Ammon's horn (tissue), 1 donor: ENCODE results near the gene LDB2.

ENCODE experiments used
- DNase-seq: peaks from one replicate; pipeline ENCODE4 v3.0.0-alpha.2; 2016; ENCODE audit warnings: low spot score

The LDB2 gene

DNA sequence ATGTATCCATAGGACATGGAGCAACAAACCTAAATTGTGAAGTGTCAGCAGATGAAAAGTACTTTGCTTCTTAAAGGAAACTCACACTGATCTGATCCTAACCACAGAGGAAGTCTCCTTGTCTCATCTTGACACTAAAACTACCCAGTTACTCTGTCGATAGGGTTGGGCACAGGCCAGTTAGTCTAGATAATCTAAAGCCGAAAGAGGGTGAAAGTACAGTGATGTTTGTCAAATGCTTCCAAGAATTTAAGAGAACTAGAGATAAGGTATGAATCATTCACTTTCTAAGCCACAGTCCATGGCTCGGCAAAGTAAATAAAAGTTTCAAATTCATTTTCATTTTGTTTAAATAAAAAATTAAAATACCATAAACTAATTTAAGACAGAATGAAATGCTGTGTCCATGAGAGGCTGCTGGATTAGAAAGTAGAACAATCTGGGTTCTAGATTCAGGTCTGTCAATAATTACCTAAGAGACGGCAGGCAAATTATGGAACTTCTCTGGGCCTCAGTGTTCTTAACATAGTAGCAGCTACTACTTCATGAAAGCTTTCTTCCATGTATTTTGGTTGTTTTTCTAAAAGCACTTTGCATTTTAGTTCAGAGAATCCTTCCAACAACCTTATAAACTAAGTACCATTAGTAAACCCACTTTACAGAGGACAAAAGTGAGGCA is 176.7 kb downstream of the LDB2 start:
- DNase-seq = no peak

GRCh38 chr4:16720761-16721160 is 177.7 kb downstream of the LDB2 start:
- DNase-seq = no peak

- DNase-seq = no peak
Measured at GRCh38 chr4:16717266-16717970, 181.0 kb downstream of the LDB2 start.

DNA sequence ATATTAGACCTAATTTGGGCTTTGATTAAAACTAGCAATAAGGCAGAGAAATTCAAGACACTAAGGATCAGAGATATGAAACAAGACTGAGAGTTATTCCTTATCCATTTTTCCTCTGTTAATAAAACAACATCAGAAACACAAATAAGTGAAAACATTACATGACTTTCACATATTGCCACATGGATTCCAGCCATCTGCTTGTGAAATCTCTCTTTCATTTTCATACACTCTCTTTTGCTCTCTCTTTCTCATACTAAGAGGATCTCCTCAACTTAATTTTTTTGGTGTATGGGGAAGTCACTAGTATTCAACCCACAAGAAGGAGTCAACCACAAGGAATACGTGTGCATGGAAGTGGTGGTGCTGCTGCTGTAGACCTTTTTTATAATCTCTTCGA is 183.0 kb downstream of the LDB2 start:
- no peak for DNase-seq

GRCh38 chr4:16714191-16714590 is 184.3 kb downstream of the LDB2 start:
- no peak for DNase-seq

- DNase-seq = no peak
Measured at GRCh38 chr4:16713696-16714095, 184.7 kb downstream of the LDB2 start.

DNA sequence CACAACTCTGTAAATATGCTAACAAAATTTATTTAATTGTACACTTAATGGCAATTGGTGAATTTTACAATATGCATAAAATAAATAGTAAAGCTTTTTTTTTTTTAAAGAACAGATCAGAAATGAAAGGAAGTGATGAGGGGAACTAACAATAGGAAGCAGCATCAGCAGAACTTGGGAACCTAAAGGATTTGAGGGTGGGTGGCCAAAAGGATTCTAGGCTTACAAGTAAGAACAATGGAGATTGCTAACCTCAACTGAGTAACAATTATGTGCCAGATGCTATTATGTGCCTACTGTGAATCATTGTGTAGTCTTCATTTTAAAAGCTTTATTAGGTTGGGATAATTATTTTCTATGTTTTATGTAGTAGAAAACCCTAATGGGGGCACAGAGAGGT is 185.2 kb downstream of the LDB2 start:
- DNase-seq = no peak

DNA sequence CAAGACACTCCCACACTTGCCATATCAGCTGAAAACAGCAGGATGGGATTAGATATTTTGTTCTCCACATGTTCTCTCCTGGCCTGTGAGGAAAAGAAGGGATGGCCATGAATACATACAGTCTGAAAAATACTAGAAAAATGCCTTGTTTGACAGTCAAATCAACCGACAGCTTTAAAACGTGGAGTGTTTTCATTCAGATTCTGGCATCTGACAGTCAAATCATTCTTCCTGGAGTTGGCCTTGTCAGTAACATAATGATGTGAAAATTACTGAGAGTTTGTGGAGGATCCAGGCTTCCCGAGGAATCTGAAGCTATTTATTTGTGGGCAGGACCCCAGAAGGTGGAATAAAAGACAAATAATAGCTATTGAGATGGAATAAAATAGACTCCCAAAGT is 188.2 kb downstream of the LDB2 start:
- no peak for DNase-seq

GRCh38 chr4:16707874-16708273 is 190.6 kb downstream of the LDB2 start:
- DNase-seq = no peak

GRCh38 chr4:16706251-16706650 is 192.2 kb downstream of the LDB2 start:
- DNase-seq = no peak

DNA sequence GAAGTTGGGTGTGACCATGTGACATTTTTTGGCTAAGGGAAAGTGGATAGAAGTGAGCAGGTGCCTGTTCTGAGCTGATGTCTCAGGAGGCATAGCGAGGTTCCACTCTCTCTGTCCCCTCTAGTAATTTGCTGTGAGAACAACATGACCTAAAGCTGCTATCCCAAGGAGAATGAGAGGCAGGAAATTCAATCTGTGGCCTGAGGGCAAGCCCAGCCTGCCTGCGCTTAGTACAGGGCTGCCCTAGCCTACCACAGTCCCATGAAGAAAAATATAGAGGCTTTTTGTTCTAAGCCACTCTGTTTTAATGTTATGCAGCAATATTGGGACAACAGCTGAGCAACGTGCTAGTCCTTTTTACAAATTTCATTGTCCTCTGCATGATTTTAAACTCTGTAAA is 193.1 kb downstream of the LDB2 start:
- DNase-seq = no peak

- DNase-seq = no peak
Measured at GRCh38 chr4:16704489-16704888, 194.0 kb downstream of the LDB2 start.

DNA sequence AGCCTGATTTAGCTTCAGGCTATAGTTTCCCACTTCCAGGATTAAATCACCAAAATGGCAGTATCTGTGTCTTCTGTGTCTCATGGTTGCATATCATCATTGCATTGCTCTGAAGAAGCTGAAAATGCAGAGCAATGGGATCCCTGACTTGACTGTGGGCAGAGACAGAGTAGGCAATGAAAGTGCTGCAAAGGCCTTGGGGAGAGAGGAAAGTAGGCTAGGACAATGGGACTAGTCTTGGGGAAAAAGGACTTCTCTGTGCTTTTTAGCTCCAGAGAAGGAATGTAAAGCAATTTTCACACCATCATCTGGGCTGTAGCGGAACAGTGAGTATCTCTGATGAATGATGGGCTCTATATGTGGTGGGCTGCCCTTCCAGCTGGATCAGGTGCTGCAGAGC is 202.5 kb downstream of the LDB2 start:
- DNase-seq = no peak

GRCh38 chr4:16694884-16695276 is 203.6 kb downstream of the LDB2 start:
- DNase-seq = no peak

DNA sequence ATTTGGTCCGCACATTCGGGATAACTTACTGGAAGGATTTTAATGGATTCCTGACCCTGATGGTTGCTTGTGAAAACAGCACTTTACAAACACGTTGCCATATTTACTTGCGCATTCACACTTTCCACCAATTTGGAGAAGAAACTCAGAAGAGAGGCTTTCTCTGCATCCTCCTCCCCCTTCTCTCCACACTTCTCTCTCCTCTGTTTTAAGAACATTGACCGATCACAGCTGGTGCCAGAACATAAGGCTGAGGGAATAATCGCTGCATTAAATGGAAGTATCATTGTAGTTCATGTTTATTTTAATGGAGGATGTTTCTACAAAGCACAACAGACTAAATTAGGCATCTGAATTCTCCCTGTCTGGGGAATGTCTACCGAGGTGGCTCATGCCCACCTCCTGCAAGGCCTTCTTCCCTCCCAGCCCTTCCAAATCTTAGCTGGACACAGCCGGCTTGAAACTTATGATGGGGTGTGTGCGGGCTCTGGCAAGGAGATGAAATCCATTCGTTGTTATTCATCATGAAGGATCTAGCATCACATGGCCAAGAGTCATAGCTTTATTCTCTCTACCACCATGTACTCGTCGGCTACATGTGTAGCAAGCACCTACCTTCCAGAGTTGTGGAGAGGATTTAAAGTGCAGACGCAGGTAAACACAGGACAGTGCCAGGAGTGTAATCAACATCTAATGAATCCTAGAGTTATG is 204.1 kb downstream of the LDB2 start:
- DNase-seq = no peak

GRCh38 chr4:16693641-16694040 is 204.8 kb downstream of the LDB2 start:
- no peak for DNase-seq

GRCh38 chr4:16692961-16693506 is 205.4 kb downstream of the LDB2 start:
- no peak for DNase-seq

- no peak for DNase-seq
Measured at GRCh38 chr4:16692524-16692923, 205.9 kb downstream of the LDB2 start.

- DNase-seq = no peak
Measured at GRCh38 chr4:16692046-16692445, 206.4 kb downstream of the LDB2 start.

GRCh38 chr4:16691450-16691849 is 207.0 kb downstream of the LDB2 start:
- no peak for DNase-seq

- no peak for DNase-seq
Measured at GRCh38 chr4:16687845-16688244, 210.6 kb downstream of the LDB2 start.

GRCh38 chr4:16687011-16687410 is 211.4 kb downstream of the LDB2 start:
- no peak for DNase-seq

GRCh38 chr4:16686195-16686594 is 212.2 kb downstream of the LDB2 start:
- DNase-seq = no peak
